ENCODE measurements around the gene HECTD4. TPM values are rescaled to one million over a fixed set of nuclear protein-coding genes. Genes with fewer than 3 reads are reported as not detected.

The HECTD4 gene
- total and polyA plus RNA-seq, 2 of the 4 experiments (the other 2 are of a cell fraction) = 12.9 to 13.0 TPM

DNA sequence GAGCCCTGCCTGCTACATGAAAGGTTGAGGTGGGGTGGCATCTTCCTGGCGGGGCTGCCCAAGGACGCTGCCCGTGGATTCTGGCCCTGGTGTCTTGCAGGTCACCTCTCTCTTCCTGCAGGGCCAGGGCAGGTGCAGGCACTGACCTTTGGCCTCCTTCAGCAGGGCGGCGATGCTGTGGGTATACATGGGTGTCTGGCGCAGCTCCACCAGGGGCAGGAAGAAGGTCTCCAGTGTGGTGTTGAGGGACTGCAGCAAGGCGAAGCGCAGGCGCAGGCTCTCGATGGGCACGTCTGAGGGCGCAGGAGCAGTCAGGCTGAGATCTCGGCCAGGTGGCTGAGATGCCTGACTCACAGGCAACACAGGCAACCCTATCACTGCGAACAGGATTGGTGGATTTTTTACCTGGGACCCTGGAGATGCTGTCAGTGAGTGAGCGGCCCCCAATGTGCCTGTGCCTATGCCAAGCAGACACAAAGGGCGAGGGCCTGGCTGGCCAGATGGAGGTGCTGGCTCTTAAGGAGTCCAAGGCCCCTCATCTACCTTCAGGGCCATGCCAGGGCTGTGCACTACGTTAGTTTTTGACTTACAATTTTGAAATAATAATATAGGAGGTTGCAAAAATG, 211.1 kb downstream of the HECTD4 start:
- dilution Hi-C loops (cut with HindIII; ENCODE audit: low sequenced_read_pairs, unreplicated experiment) = no loop called here

More for the DNA sequence above, 211.1 kb downstream of the HECTD4 start:
- no peak overlapping the region for H3K9ac ChIP-seq (ENCODE audit: low read depth, low read length)
- H2AK5ac ChIP-seq (ENCODE audit: low read depth, low read length) = no peak overlapping the region
- no peak overlapping the region for H4K91ac ChIP-seq (ENCODE audit: insufficient read depth, low read depth, low read length)
- no peak overlapping the region for H2BK20ac ChIP-seq (ENCODE audit: low read depth, low read length)
- H4K8ac ChIP-seq (ENCODE audit: low read depth in 2 of 2, low read length in 2 of 2) = no peak overlapping the region
- no peak overlapping the region for H3K27ac ChIP-seq (ENCODE audit: insufficient read depth, low read length)
- in situ Hi-C loops (cut with MboI; ENCODE audit: low sequenced_read_pairs) (no loop called here), intact Hi-C loops (cut with micrococcal nuclease) (no loop called here)
- H2AK9ac ChIP-seq (replicated peaks; ENCODE audit: low read depth, low read length, poor library complexity) = peak overlapping the region; percentile 2
- H4K20me1 ChIP-seq (ENCODE audit: insufficient read depth, low read length) = no peaks in the 10 kb centered on the region
- H2BK5ac ChIP-seq (ENCODE audit: low read depth, low read length, poor library complexity, severe bottlenecking) = no peak overlapping the region
- H3K56ac ChIP-seq (ENCODE audit: extremely low read depth, insufficient read depth, low read length) = no peak overlapping the region
- H2BK120ac ChIP-seq (ENCODE audit: low read depth, low read length) = no peak overlapping the region
- no peak overlapping the region for H3K4ac ChIP-seq (ENCODE audit: low read depth, low read length)
- H3K27me3 ChIP-seq (ENCODE audit: control insufficient read depth, insufficient read depth, low read length) = no peaks in the 10 kb centered on the region
- no peaks in the 10 kb centered on the region for H3K4me1 ChIP-seq (ENCODE audit: control insufficient read depth, insufficient read depth, low read length)
- H4K5ac ChIP-seq (ENCODE audit: low read depth, low read length) = no peak overlapping the region
- peaks cover 37% of the 10 kb centered on the region for H3K36me3 ChIP-seq (ENCODE audit: control insufficient read depth, insufficient read depth, low read length)
- H2AFZ ChIP-seq (replicated peaks; ENCODE audit: low read length, poor library complexity) = no peak overlapping the region
- DNase-seq = no peak
- ATAC-seq (ENCODE audit: low read depth) = no peak
- H3K9me3 ChIP-seq (ENCODE audit: control insufficient read depth, insufficient read depth, low read length) = no peaks in the 10 kb centered on the region
- no peak overlapping the region for H3K4me3 ChIP-seq (ENCODE audit: insufficient read depth, low read depth, low read length)
- H3K14ac ChIP-seq (replicated peaks; ENCODE audit: low read depth, low read length) = no peak overlapping the region
- H3K18ac ChIP-seq (ENCODE audit: low read depth, low read length) = no peak overlapping the region
- 100% methylated on average over 8 of the region's 17 CpGs; no CpG with 5 or more reads in 1 of the 2 experiments for WGBS, 2 experiments (ENCODE audit: extremely low coverage in 2 of 2, insufficient read length in 1 of 2)
- CTCF ChIA-PET = interaction anchor here (1.3 kb wide), 1 partner anchor 11 kb away, joined by 4 read pairs; no protein-coding TSS in a partner anchor
- no peak overlapping the region for H2BK15ac ChIP-seq (ENCODE audit: low read depth, low read length)
- H3K4me2 ChIP-seq (ENCODE audit: low read depth, low read length) = no peak overlapping the region
- TF ChIP-seq, protein P1, sequence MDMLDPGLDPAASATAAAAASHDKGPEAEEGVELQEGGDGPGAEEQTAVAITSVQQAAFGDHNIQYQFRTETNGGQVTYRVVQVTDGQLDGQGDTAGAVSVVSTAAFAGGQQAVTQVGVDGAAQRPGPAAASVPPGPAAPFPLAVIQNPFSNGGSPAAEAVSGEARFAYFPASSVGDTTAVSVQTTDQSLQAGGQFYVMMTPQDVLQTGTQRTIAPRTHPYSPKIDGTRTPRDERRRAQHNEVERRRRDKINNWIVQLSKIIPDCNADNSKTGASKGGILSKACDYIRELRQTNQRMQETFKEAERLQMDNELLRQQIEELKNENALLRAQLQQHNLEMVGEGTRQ (IDR thresholded peaks at IDR 0.05; ENCODE audit: low read depth, low read length) = no peak
- TF ChIP-seq CHD1 (IDR thresholded peaks at IDR 0.05; ENCODE audit: low read depth, low read length) (no peak), RCOR1 (IDR thresholded peaks at IDR 0.05; ENCODE audit: insufficient replicate concordance, low read length) (no peak), RAD21 (IDR thresholded peaks at IDR 0.05; ENCODE audit: low read length) (no peak), RFX5 (IDR thresholded peaks at IDR 0.05; ENCODE audit: low read depth, low read length) (no peak), CEBPB (IDR thresholded peaks at IDR 0.05; ENCODE audit: low read depth, low read length) (no peak), MAZ (IDR thresholded peaks at IDR 0.05; ENCODE audit: borderline replicate concordance, low read depth, low read length) (no peak), FOS (IDR thresholded peaks at IDR 0.05; ENCODE audit: low read depth, low read length) (no peak), SMC3 (IDR thresholded peaks at IDR 0.05; ENCODE audit: low read depth, low read length) (no peak), POLR2A (IDR thresholded peaks at IDR 0.05; ENCODE audit: low read depth, low read length) (no peak), MXI1 (IDR thresholded peaks at IDR 0.05; ENCODE audit: borderline replicate concordance, low read depth, low read length) (no peak), NFE2L2 (IDR thresholded peaks at IDR 0.05; ENCODE audit: low read depth, low read length) (no peak), MAFK (IDR thresholded peaks at IDR 0.05; ENCODE audit: low read depth, low read length) (no peak), BHLHE40 (IDR thresholded peaks at IDR 0.05; ENCODE audit: low read depth, low read length) (no peak)
- TF ChIP-seq, protein P2, sequence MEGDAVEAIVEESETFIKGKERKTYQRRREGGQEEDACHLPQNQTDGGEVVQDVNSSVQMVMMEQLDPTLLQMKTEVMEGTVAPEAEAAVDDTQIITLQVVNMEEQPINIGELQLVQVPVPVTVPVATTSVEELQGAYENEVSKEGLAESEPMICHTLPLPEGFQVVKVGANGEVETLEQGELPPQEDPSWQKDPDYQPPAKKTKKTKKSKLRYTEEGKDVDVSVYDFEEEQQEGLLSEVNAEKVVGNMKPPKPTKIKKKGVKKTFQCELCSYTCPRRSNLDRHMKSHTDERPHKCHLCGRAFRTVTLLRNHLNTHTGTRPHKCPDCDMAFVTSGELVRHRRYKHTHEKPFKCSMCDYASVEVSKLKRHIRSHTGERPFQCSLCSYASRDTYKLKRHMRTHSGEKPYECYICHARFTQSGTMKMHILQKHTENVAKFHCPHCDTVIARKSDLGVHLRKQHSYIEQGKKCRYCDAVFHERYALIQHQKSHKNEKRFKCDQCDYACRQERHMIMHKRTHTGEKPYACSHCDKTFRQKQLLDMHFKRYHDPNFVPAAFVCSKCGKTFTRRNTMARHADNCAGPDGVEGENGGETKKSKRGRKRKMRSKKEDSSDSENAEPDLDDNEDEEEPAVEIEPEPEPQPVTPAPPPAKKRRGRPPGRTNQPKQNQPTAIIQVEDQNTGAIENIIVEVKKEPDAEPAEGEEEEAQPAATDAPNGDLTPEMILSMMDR (conservative IDR thresholded peaks at IDR 0.05; ENCODE audit: low read depth, low read length) = no peak
- TF ChIP-seq, protein P3, sequence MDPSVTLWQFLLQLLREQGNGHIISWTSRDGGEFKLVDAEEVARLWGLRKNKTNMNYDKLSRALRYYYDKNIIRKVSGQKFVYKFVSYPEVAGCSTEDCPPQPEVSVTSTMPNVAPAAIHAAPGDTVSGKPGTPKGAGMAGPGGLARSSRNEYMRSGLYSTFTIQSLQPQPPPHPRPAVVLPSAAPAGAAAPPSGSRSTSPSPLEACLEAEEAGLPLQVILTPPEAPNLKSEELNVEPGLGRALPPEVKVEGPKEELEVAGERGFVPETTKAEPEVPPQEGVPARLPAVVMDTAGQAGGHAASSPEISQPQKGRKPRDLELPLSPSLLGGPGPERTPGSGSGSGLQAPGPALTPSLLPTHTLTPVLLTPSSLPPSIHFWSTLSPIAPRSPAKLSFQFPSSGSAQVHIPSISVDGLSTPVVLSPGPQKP (IDR thresholded peaks at IDR 0.05; ENCODE audit: borderline replicate concordance, low read depth, low read length) = no peak
- H3K79me1 ChIP-seq (ENCODE audit: low read depth in 1 of 2, low read length in 2 of 2) = no peaks in the 10 kb centered on the region
- no TSS peak for BruUV-seq (replicated peaks)
- H3K9me1 ChIP-seq (ENCODE audit: insufficient read depth, low read length) = 0 out of 2 replicates have a peak, but pooled peaks cover 10% of the 10 kb centered on the region
- POLR2A ChIA-PET (ENCODE audit: unreplicated experiment) = no interaction called here
- H3K23ac ChIP-seq (ENCODE audit: low read depth, low read length) = no peak overlapping the region

All from IMR-90 (cell line).